ENCODE results near the gene BRD7.

BRD7 gene

DNA sequence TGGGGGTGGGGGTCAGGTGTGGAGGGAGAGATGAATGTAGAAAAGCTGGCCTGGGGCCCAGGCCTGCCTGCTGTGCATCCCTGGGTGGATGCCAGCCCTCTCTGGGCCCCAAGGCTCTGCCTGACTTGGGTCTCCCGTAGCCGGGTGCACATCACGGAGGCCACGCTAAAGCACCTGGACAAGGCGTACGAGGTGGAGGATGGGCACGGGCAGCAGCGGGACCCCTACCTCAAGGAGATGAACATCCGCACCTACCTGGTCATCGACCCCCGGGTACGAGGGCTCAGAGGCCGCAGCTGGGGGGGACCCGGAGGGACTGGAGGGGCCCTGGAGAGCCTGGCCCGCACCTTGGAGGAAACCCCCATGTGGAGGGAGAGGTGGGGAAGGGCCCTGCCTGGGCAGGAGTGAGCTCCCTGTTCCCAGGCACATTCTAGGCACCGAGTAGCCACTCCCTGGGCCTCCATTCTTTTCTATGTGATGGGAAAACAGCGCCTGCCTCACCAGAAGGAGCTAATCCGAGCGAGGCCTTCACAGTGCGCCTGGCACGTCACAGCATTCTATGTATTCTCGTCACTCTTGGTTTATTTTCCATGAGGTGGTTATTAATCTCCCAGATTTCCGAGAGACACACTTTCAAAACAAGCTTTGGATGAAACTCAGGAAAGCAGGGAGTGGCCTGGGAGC, 67.7 kb downstream of the BRD7 start:
- no peak for TF ChIP-seq CTCF (IDR thresholded peaks at IDR 0.05; ENCODE audit: low read depth, low read length, missing control alignments)
- in situ Hi-C loops (cut with HindIII; ENCODE audit: low pct_ligation_motif_present, low sequenced_read_pairs): no loop called here
- Histone ChIP-seq H3K36me3 (replicated peaks) (no peaks in the 10 kb centered on the region), H3K4me3 (ENCODE audit: low read depth, low read length) (no peak overlapping the region), H3K27me3 (replicated peaks) (no peaks in the 10 kb centered on the region), H3K27ac (peak overlapping the region; percentile 15)
- DNase-seq: no peak

- Histone ChIP-seq H3K4me3 (ENCODE audit: low read depth, low read length) (no peak overlapping the region), H3K27ac (no peak overlapping the region), H3K27me3 (replicated peaks) (no peaks in the 10 kb centered on the region), H3K36me3 (replicated peaks) (peaks cover 10% of the 10 kb centered on the region)
- in situ Hi-C loops (cut with HindIII; ENCODE audit: low pct_ligation_motif_present, low sequenced_read_pairs): no loop called here
- DNase-seq: no peak
- no peak for TF ChIP-seq CTCF (IDR thresholded peaks at IDR 0.05; ENCODE audit: low read depth, low read length, missing control alignments)
Measured at GRCh38 chr16:50299508-50300105, 69.2 kb downstream of the BRD7 start.

- H3K4me3 ChIP-seq (ENCODE audit: low read depth, low read length): no peak overlapping the region
- in situ Hi-C loops (cut with HindIII; ENCODE audit: low pct_ligation_motif_present, low sequenced_read_pairs): no loop called here
- peaks cover 10% of the 10 kb centered on the region for H3K36me3 ChIP-seq (replicated peaks)
- no peak for TF ChIP-seq CTCF (IDR thresholded peaks at IDR 0.05; ENCODE audit: low read depth, low read length, missing control alignments)
- no peaks in the 10 kb centered on the region for H3K27me3 ChIP-seq (replicated peaks)
- no peak overlapping the region for H3K27ac ChIP-seq
- no peak for DNase-seq
Measured at GRCh38 chr16:50298591-50299507, 69.9 kb downstream of the BRD7 start.

DNA sequence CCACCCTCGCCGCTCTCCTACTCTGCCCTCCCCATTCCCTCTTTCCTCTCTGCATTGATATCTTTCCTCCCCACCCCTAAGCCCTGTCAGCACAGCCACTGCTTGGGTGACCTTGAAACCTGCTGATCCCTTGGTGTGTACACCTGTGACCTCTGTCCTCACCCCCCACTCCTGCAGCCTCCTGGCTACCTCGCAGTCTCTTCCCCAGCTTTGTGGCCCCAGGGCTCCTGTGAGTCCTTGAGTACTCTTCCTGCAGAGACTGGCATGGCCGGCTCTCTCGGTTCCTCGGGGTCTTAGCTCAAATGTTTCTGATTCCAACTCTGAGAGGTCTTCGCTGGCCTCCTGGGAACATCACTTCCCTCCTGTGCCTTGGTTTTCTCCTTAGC, 70.7 kb downstream of the BRD7 start:
- no peak for TF ChIP-seq CTCF (IDR thresholded peaks at IDR 0.05; ENCODE audit: low read depth, low read length, missing control alignments)
- Histone ChIP-seq H3K36me3 (replicated peaks) (peaks cover 12% of the 10 kb centered on the region), H3K27me3 (replicated peaks) (no peaks in the 10 kb centered on the region), H3K27ac (no peak overlapping the region), H3K4me3 (ENCODE audit: low read depth, low read length) (no peak overlapping the region)
- no peak for DNase-seq
- in situ Hi-C loops (cut with HindIII; ENCODE audit: low pct_ligation_motif_present, low sequenced_read_pairs): no loop called here

DNA sequence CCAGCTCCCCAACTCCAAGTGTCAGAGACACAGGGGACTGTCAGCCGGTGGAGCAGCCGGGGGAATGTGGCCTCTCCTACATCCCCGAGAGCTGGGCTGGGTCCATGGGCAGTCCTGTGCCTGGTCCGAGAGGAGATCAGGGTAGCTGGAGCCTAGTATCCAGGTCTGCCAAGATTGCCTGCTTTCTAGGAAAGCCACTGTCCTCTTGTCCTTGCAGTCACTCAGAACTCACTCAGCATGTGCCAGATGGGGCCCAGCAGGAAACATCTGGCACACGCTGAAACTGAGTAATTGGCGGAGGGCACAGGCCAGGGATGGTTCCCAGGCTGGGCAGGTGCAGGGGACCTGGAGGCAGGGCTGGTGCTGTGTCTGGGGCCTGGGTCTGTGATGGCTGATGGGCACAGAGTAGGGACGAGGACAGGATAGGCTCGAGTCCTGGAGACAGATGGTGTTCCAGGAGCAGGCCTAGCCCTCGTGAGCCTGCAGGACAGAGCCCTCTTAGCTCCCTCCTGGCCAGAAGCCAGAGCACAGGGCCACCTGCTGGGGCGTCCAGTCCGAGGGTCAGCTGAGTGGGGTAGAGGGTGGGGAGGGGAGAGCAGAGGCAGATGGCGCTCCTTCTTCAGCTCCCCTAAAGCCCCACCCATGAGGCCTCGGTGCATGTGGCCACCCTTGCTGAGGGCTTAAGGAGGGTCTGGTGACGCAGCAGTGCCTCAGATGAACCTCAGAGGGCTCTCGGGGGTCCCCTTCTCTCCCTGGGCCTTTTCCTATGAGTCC, 71.3 kb downstream of the BRD7 start:
- Histone ChIP-seq H3K27ac (no peak overlapping the region), H3K36me3 (replicated peaks) (peaks cover 17% of the 10 kb centered on the region)

More for the DNA sequence above, 71.3 kb downstream of the BRD7 start:
- in situ Hi-C loops (cut with HindIII; ENCODE audit: low pct_ligation_motif_present, low sequenced_read_pairs): no loop called here
- no peak for TF ChIP-seq CTCF (IDR thresholded peaks at IDR 0.05; ENCODE audit: low read depth, low read length, missing control alignments)
- DNase-seq: no peak
- H3K4me3 ChIP-seq (ENCODE audit: low read depth, low read length): no peak overlapping the region
- H3K27me3 ChIP-seq (replicated peaks): no peaks in the 10 kb centered on the region

All from brain microvascular endothelial cell (primary cell).